GM12892 (cell line): ENCODE results near the gene COTL1.

Experiments used
- DNase-seq: peaks from one replicate; pipeline ENCODE4 v3.0.0; 2011; ENCODE audit not compliant: insufficient read length
- FAIRE-seq: peaks from 2 replicates; lab custom pipeline; 2011; peaks lifted over from hg19 to GRCh38; lab: Jason Lieb, UNC
- POLR2A ChIP-seq: IDR thresholded peaks from 2 replicates; pipeline ENCODE4 v1.6.1; 2011; ENCODE audit warnings: low read depth, low read length, control low read depth
- POLR2AphosphoS5 ChIP-seq: IDR thresholded peaks from 2 replicates; pipeline ENCODE4 v1.6.1; 2011; ENCODE audit warnings: low read depth, low read length, control low read depth
- TAF1 ChIP-seq: IDR thresholded peaks from 2 replicates; pipeline ENCODE4 v1.6.1; 2011; ENCODE audit warnings: low read depth, mild to moderate bottlenecking, control low read depth, low read length, borderline replicate concordance

The COTL1 gene

DNA sequence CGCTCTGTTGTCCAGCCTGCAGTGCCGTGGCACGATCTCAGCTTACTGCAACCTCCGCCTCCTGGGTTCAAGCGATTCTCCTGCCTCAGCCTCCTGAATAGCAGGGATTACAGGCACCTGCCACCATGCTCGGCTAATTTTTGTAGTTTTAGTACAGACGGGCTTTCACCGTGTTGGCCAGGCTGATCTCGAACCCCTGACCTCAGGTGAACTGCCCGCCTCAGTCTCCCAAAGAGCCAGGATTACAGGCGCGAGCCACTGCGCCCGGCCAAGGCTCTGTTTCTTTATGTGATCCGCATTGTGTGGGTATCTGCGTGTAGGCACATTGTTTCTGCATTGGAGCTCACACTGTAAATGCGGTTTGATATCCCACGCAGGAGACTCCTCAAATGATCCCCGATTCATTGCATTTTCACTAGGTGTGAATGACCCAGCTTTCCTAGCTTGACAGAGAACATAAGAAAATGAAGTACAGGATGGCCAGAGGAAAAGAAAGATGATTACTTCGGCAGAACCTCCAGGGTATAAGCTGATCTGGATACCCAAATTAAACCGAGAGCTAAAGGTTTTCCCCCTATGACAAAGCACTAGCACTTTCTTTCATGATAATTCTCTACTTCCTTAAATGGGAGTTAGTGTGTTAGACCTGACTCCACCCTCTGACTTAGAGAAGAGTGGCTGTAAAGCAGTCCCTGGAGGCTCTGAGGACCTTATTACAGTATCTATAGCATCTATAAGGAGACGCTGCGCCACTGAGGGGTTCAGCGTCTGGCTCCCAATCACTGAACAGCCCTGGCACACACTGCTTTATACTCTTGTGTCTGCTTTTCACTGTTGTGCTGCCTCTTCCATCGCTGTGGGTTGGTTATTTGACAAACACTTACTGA lies 17.3 kb downstream of the COTL1 start:
- FAIRE-seq (peak; percentile 9), DNase-seq (no peak)

DNA sequence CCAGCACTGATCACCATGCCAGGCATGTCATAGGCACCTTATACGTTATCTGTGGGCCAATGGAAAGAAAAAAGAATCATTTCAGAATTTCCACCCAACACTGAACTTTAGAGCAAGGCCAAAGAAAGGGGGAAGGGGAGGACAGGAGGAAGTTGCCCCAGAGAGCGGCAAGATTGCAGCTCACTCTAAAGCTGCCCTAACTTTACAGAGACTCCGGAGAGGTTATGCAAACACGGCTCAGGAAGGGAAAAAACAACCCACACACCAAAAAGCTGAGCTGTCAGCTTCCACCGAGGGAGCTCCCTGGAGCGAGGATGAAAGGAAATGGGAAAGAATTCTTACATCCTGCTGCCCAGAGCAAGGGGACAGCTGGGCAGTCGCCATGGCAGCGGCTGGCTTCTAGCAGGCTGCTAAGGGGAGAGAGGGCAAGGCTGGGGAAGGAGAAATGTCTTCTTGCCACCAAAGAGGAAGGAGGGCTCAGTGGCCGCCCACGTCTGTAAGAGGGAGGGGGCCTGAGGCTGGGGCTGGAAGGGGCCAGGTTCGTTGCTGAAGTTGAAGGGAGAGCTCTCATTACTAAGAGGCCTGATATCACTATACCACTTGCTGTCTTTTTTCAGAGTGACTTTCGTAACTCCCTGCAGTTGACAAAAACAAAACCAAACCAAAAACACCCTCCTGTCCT lies 18.2 kb downstream of the COTL1 start:
- peak; percentile 79 for TF ChIP-seq POLR2A
- peak; percentile 19; the same call in 1 of the 2 replicates for TF ChIP-seq TAF1
- peak; percentile 82 for TF ChIP-seq POLR2AphosphoS5
- peak; percentile 68 for FAIRE-seq
- DNase-seq = no peak

More for the DNA sequence above, 17.3 kb downstream of the COTL1 start:
- peak; percentile 75 for TF ChIP-seq POLR2AphosphoS5
- peak; percentile 80 for TF ChIP-seq POLR2A
- TF ChIP-seq TAF1 = peak; percentile 34; the same call in 1 of the 2 replicates

DNA sequence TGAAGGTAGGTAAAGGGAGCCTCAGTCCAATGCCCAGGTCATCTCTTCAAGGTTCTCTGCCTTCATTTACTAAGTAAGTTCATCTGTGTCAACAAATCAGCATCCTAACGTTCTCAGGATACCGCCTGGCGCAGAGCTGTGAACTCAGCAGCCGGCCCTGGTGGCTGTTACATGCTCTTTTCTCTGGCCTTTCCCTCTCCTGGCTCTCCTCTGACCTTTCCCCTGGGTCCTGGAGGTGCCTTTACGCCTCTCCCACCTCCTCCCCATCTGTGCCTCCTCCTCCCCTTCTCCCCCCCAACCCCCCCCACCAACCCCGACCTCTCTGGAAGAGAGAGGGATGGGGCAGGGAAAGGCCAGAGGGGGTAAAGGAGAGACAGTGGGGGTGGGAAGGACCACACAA lies 19.5 kb downstream of the COTL1 start:
- DNase-seq = no peak
- peak; percentile 5 for FAIRE-seq
- TF ChIP-seq POLR2A = no peak
- TF ChIP-seq POLR2AphosphoS5 = no peak
- TF ChIP-seq TAF1 = no peak

DNA sequence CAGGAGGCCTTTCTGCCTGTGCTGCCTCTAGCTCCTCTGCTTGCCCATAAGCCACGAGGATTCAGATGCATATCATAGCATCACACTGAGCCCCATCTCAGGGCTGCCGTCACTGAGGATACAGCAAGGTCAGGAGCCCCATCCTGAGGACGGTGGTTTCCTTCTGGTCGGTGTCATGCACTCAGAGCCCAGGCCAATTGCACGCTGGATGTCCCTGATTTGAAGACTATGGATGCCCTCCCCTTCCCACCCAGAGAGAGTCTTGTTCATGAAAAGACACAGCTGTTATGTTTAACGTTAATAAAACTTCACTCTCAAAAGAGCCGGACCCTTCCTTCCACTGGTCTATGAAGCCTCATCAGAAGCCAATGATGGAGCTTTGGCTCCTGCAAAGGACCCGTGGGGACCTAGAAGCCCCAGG lies 19.9 kb downstream of the COTL1 start:
- TF ChIP-seq TAF1 (no peak), POLR2A (peak; percentile 48; the same call in 1 of the 2 replicates), POLR2AphosphoS5 (no peak)
- no peak for FAIRE-seq

DNA sequence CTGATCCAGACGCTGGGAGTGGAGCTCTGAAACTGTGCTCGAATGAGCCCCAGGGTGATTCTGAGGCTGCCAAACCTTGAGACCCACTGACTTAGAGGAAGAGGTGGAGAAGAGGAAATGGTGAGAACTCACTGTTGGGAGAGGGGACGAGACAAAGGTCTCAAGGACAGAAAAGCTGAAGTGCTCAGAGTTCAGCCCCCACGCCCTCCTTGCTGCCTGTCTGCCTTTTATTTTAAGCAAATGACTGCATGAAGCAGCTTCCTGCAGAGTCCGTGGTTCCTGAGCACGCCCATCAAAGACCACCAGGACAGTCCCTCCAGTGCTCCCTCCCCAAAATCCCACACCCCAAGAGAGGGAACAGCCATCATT lies 20.4 kb downstream of the COTL1 start:
- FAIRE-seq (no peak), DNase-seq (no peak)
- 0 out of 2 replicates have a peak, but pooled peaks have one; percentile 21 for TF ChIP-seq POLR2AphosphoS5
- peak; percentile 27; the same call in 1 of the 2 replicates for TF ChIP-seq POLR2A
- no peak for TF ChIP-seq TAF1

More for the DNA sequence above, 19.9 kb downstream of the COTL1 start:
- DNase-seq = no peak

DNA sequence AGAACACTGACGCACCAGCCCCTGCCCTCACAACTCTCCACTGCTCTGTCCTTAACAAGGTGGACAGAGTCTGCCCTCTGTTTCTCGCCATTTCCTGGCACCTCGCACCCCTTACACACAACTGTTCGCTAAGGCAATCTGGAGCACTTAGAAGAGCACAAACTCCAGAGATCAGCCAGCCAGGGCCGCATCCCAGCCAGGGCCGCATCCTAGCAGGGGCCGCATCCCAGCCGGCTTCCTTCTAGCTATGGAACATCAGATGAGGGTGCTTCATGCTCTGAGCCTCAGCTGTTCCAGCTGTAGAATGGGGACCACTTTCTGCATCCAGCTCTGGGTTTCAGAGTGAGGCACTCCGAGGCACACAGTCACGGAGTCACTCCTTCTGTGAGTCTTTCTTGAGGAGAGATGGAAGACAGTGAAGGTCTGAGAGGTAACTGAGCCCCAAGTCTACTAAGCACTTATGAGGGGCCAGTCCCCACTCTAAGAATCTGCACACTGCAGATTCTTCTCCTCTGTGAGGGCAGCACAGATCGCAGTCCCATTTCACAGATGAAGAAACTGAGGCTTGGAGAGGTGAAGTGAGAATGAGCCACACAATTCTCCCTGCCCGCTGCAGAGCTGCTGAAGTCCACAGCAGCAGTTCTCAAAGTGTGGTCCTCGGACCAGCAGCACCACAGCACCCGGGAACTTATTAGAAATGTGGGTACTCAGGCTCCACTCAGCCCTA lies 20.9 kb downstream of the COTL1 start:
- no peak for FAIRE-seq
- no peak for TF ChIP-seq POLR2AphosphoS5
- DNase-seq = no peak

DNA sequence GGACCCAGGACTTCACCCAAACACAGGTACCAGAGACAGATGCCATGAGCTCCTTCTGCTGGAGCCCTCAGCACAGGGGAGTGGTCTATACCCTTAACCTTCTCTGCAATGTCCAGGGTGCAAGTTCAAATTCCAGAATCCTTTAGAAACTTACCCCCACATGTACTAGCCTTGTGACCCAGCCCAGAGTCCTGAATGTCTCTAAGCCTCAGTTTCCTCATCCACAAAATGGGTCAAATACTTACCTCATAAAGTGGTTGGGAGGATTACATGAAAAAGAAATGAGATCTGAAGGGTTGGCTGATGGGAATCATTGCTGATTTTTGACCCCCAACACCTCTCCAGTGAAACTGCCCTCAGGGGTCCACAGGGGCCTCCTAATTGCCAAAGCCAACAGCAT lies 21.7 kb downstream of the COTL1 start:
- TF ChIP-seq TAF1 (no peak), POLR2AphosphoS5 (no peak), POLR2A (no peak; the same call in 1 of the 2 replicates)
- no peak for FAIRE-seq
- DNase-seq = no peak

DNA sequence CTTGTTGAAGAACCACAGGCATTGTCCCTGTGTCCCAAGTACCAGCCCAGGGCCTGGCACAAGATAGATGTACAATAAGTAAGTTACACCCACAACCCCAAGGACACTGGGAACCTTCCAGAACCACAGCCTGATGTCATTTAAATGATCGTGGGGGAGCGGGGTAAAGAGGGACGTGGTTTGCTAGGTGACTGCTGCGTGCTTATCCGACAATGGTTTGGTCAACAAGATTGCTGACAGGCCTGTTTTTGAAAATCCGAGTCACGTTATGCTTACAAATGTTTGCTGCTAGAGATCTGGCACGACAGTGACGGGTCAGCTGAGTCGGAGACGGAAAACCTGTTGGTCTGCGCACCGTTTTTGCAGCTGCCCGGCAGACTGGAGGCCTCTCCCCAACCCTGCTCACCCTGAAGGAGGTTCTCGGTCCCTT lies 22.8 kb downstream of the COTL1 start:
- FAIRE-seq = no peak
- DNase-seq = no peak
- TF ChIP-seq POLR2A (0 out of 2 replicates have a peak, but pooled peaks have one; percentile 7), POLR2AphosphoS5 (no peak), TAF1 (no peak)

DNA sequence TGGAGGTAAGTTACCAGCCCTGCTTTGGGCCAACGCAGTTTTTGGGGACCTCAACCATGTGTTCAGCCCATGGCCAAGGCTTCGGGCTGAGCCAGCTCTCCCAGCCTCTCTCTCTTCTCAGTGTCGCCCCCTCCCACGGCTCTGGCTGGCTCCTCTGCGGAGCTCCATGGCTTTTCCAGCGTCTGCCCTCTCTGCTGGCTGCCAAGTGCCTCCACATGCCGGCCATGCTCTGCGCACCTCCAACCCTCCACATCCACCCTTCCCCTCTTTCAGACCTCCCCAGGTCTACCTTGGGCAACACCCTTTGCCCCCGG lies 23.2 kb downstream of the COTL1 start:
- DNase-seq (no peak), FAIRE-seq (no peak)
- TF ChIP-seq TAF1 = no peak
- peak; percentile 47 for TF ChIP-seq POLR2A
- no peak for TF ChIP-seq POLR2AphosphoS5

DNA sequence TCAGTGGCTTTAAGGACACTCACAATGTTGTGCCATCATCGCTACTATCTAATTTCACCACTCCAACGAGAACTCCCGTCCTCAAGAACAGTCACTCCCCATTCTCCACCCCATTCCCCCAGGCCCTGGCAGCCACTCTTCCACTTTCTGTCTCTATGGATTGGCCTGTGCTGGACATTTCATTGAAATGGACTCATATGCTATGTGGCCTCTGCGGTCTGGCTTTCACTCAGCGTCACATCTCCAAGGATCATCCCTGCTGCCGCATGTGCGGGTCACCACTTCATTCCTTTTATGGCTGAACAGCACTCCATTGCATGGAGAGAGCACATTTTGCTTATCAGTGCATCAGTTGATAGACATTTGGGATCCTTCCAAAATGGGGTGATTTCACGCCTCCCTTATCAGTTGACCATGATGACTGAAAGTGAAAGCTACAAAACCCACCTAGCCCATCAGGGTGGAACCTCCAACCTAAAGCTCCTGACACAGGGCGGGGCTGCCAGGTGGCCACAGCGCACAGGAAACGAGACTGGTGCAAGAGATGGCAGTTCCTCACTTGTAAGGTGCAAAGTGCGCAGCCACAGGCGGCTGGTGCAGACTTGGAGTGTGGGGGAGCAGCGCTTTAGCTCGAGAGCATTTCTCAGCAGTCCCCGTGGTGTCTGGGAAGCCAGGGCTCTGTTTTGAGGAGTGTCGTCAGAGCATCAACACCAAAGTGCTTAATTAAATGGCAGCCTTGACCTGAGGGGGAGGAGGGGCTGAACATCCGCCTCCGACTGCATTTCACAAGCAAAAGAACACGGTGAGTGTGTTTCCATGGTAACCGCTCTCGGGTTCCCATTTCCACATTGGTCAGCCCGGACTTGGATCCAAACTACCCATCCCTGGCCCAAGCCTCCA lies 23.8 kb downstream of the COTL1 start:
- DNase-seq = peak; percentile 82
- 0 out of 2 replicates have a peak, but pooled peaks have one; percentile 12 for TF ChIP-seq TAF1
- TF ChIP-seq POLR2A = peak; percentile 60; the same call in 1 of the 2 replicates
- TF ChIP-seq POLR2AphosphoS5 = peak; percentile 89
- peak; percentile 96 for FAIRE-seq
